ENCODE results near the gene FYB2. TPM values are rescaled to one million over a fixed set of nuclear protein-coding genes. Genes with fewer than 3 reads are reported as not detected.

FYB2 gene, protein sequence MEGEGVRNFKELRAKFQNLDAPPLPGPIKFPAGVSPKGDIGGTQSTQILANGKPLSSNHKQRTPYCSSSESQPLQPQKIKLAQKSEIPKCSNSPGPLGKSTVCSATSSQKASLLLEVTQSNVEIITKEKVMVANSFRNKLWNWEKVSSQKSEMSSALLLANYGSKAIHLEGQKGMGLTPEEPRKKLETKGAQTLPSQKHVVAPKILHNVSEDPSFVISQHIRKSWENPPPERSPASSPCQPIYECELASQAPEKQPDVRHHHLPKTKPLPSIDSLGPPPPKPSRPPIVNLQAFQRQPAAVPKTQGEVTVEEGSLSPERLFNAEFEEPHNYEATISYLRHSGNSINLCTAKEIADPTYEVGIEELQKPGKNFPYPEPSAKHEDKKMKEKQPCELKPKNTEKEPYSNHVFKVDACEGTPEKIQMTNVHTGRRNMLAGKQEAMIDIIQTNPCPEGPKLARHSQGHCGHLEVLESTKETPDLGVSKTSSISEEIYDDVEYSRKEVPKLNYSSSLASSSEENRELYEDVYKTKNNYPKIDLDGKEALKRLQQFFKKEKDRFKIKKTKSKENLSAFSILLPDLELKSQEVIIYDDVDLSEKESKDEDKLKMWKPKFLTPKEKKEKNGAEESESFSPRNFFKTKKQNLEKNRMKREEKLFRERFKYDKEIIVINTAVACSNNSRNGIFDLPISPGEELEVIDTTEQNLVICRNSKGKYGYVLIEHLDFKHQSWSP
- total RNA-seq = 1 to 10 TPM in 3 of 4 donors, under 1 TPM in 1; 0.26 to 8.6 (median 4.7) TPM

DNA sequence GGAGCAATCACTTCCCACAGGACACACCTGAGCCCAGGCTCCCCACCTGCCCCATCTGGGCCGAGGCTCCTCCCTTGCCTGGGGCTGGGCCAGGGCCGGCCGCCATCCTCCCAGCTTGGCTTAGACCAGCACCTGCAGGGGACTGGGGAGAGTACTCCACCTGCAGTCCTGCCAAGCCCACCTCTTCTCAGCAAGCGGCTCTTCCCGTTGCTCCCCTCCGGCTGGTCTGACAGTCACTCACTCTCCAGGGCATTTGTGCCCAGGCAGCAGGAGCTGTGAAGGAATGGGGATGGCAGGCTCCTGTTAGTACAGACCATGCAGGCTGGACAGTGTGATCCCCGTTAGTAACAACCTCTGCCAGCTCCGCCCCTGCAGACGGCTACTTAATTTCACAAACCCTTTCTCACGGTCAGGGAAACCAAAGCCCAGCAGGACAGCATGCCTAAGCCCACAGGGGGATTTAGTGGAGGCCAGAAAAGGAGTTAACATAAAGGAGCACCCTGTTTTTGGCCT is at the start of gene FYB2:
Gene FYB2, minus strand, starts transcription at position 18 of the 513 bp plus-strand sequence. CDS start 114 bp downstream, outside the sequence.
- DNase-seq = no peak
- Histone ChIP-seq H3K4me3 (no peak within 1 kb of the TSS), H3K27me3 (no peaks in the 10 kb centered on the region), H3K27ac (no peak within 1 kb of the TSS), H3K36me3 (no peaks in the 10 kb centered on the region), H3K9me3 (no peaks in the 10 kb centered on the region), H3K4me1 (no peaks in the 10 kb centered on the region)
- intact Hi-C loops (cut with DNase I; ENCODE audit: low total_unique reads) = no loop called here
- TF ChIP-seq POLR2A (IDR thresholded peaks at IDR 0.05) = no peak
- TF ChIP-seq, protein P1, sequence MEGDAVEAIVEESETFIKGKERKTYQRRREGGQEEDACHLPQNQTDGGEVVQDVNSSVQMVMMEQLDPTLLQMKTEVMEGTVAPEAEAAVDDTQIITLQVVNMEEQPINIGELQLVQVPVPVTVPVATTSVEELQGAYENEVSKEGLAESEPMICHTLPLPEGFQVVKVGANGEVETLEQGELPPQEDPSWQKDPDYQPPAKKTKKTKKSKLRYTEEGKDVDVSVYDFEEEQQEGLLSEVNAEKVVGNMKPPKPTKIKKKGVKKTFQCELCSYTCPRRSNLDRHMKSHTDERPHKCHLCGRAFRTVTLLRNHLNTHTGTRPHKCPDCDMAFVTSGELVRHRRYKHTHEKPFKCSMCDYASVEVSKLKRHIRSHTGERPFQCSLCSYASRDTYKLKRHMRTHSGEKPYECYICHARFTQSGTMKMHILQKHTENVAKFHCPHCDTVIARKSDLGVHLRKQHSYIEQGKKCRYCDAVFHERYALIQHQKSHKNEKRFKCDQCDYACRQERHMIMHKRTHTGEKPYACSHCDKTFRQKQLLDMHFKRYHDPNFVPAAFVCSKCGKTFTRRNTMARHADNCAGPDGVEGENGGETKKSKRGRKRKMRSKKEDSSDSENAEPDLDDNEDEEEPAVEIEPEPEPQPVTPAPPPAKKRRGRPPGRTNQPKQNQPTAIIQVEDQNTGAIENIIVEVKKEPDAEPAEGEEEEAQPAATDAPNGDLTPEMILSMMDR (IDR thresholded peaks at IDR 0.05) = no peak

DNA sequence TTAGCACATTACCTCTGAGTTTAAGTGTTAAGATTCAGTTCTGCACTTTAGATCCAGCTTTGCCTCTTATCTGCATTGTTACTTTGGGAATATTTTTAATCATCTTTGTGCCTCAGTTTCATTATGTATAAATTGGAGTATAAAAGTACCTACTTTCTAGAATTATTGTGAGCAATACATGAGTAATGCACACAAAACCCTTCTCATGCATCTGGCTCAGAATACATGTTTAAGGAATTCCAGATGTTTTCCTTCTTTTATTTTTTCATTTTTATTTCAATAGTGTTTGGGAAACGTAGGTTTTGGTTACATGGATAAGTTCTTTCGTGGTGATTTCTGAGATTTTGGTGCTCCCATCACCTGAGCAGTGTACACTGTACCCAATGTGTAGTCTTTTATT is 49.6 kb upstream of the FYB2 start:
- intact Hi-C loops (cut with DNase I; ENCODE audit: low total_unique reads) = no loop called here
- TF ChIP-seq, protein P1 (IDR thresholded peaks at IDR 0.05) = no peak
- TF ChIP-seq POLR2A (IDR thresholded peaks at IDR 0.05) = no peak
- no peak overlapping the region for H3K4me3 ChIP-seq
- H3K27ac ChIP-seq = no peak overlapping the region
- H3K27me3 ChIP-seq = no peaks in the 10 kb centered on the region
- no peaks in the 10 kb centered on the region for H3K9me3 ChIP-seq
- H3K4me1 ChIP-seq = no peaks in the 10 kb centered on the region
- no peaks in the 10 kb centered on the region for H3K36me3 ChIP-seq
- DNase-seq = no peak

DNA sequence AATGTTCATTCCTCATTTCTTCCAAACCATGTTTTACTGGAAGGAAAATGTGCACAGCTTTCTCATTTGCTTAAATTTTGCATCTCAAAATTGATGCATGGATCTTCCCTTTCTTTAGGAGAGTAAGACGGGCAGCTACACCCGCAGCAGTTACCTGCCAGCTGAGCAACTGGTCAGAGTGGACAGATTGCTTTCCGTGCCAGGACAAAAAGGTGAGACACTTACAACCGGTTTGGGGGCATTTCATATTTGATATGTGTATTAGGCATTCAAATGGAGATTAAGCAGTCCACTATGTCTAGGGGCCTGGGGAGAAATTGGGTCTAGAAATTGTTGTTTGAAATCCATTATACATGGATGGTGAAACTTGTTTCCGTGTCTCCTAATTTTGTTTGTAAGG is 48.3 kb upstream of the FYB2 start:
- intact Hi-C loops (cut with DNase I; ENCODE audit: low total_unique reads) = no loop called here
- TF ChIP-seq POLR2A (IDR thresholded peaks at IDR 0.05) = no peak
- TF ChIP-seq, protein P1 (IDR thresholded peaks at IDR 0.05) = no peak

DNA sequence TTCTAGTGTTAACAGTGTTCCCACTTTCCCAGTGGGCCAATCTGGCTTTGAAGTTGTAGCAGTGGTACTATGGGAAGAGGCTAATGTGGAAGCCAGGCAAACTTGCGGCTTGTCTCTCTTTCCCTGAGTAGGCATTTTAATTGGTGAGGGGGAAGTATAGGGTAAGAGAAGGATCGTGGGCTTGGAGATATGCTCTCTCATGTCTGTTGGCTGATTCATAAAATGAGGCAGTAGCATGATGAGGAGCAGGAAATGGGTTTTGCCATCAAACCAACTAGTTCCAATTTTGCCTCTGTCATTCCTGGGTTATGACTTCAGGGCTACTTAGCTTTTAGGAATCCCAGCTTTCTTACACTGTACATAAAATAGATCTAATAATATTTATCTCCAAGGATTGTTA is 47.5 kb upstream of the FYB2 start:
- intact Hi-C loops (cut with DNase I; ENCODE audit: low total_unique reads) = no loop called here
- Histone ChIP-seq H3K4me3 (no peak overlapping the region), H3K9me3 (no peaks in the 10 kb centered on the region), H3K27ac (no peak overlapping the region), H3K4me1 (no peaks in the 10 kb centered on the region), H3K27me3 (no peaks in the 10 kb centered on the region), H3K36me3 (no peaks in the 10 kb centered on the region)
- no peak for TF ChIP-seq POLR2A (IDR thresholded peaks at IDR 0.05)
- TF ChIP-seq, protein P1 (IDR thresholded peaks at IDR 0.05) = no peak
- DNase-seq = no peak

More for the DNA sequence above, 48.3 kb upstream of the FYB2 start:
- H3K27ac ChIP-seq = no peak overlapping the region
- no peaks in the 10 kb centered on the region for H3K36me3 ChIP-seq
- no peaks in the 10 kb centered on the region for H3K27me3 ChIP-seq
- H3K9me3 ChIP-seq = no peaks in the 10 kb centered on the region
- DNase-seq = no peak
- H3K4me3 ChIP-seq = no peak overlapping the region
- H3K4me1 ChIP-seq = no peaks in the 10 kb centered on the region

GRCh38 chr1:56864430-56864829 is 45.2 kb upstream of the FYB2 start:
- Histone ChIP-seq H3K9me3 (no peaks in the 10 kb centered on the region), H3K27ac (no peak overlapping the region), H3K27me3 (no peaks in the 10 kb centered on the region), H3K4me3 (no peak overlapping the region), H3K36me3 (no peaks in the 10 kb centered on the region), H3K4me1 (no peaks in the 10 kb centered on the region)
- TF ChIP-seq, protein P1 (IDR thresholded peaks at IDR 0.05) = no peak
- no peak for TF ChIP-seq POLR2A (IDR thresholded peaks at IDR 0.05)
- DNase-seq = no peak
- intact Hi-C loops (cut with DNase I; ENCODE audit: low total_unique reads) = no loop called here
